K562 (cell line): Measurements from ENCODE around the gene POLL. TPM values are rescaled to one million over a fixed set of nuclear protein-coding genes. Genes with fewer than 3 reads are reported as not detected.

Source experiments
- ELF1 ChIP-seq: fragments of 200-800 bp; sonication (Bioruptor generic); IDR thresholded peaks from 2 replicates; pipeline ENCODE4 v1.6.1; 2016; ENCODE audit warnings: missing genetic modification characterization, missing compliant biosample characterization
- HDAC1 ChIP-seq, 2 experiments: fragments of 450-650 bp; IDR thresholded peaks; 2 replicates each; pipeline ENCODE4 v1.6.1; 2016 to 2017; ENCODE audit warnings: inconsistent platforms in 1 of 2, mild to moderate bottlenecking in 1 of 2, moderate library complexity in 1 of 2
- HLTF ChIP-seq: fragments of 450-650 bp; IDR thresholded peaks from 2 replicates; pipeline ENCODE4 v1.6.1; 2016
- HOXB6 ChIP-seq: fragments of 250-450 bp; sonication (Bioruptor Pico); IDR thresholded peaks from 2 replicates; pipeline ENCODE4 v1.5.1; 2022; ENCODE audit warnings: mild to moderate bottlenecking, borderline replicate concordance
- MCM2 ChIP-seq: fragments of 450-650 bp; IDR thresholded peaks from 2 replicates; pipeline ENCODE4 v1.6.1; 2017; ENCODE audit warnings: low read depth, mild to moderate bottlenecking
- NFIC ChIP-seq: fragments of 450-650 bp; IDR thresholded peaks from 2 replicates; pipeline ENCODE4 v1.6.1; 2017; ENCODE audit warnings: mild to moderate bottlenecking, inconsistent platforms
- PCBP1 ChIP-seq: fragments of 200-400 bp; formaldehyde crosslinking; IDR thresholded peaks from 2 replicates; pipeline ENCODE4 v1.6.1; 2018; ENCODE audit warnings: mild to moderate bottlenecking, low read depth, low read length; ENCODE audit not compliant: poor library complexity, severe bottlenecking
- PHB ChIP-seq: fragments of 250-450 bp; sonication (Bioruptor Pico); IDR thresholded peaks from 2 replicates; pipeline ENCODE4 v1.5.0; 2021
- POLR2H ChIP-seq: IDR thresholded peaks from 2 replicates; pipeline ENCODE4 v1.6.1; 2016; ENCODE audit warnings: missing genetic modification characterization, low read depth, mild to moderate bottlenecking, control low read depth, missing compliant biosample characterization, moderate library complexity
- PRDM10 ChIP-seq: fragments of 450-650 bp; IDR thresholded peaks from 2 replicates; pipeline ENCODE4 v1.6.1; 2018; ENCODE audit not compliant: partially characterized antibody
- PTBP1 ChIP-seq: fragments of 200-400 bp; formaldehyde crosslinking; IDR thresholded peaks from 2 replicates; pipeline ENCODE4 v1.6.1; 2017; ENCODE audit warnings: low read depth, low read length
- PTTG1 ChIP-seq: fragments of 450-650 bp; IDR thresholded peaks from 2 replicates; pipeline ENCODE4 v1.6.1; 2016; ENCODE audit warnings: low read depth, mild to moderate bottlenecking, missing genetic modification characterization, missing compliant biosample characterization
- RBM14 ChIP-seq: fragments of 200-400 bp; formaldehyde crosslinking; IDR thresholded peaks from 2 replicates; pipeline ENCODE4 v1.6.1; 2018; ENCODE audit warnings: low read depth, mild to moderate bottlenecking, low read length, moderate library complexity, borderline replicate concordance; ENCODE audit not compliant: insufficient read depth
- SMAD2 ChIP-seq: fragments of 150-350 bp; IDR thresholded peaks from 2 replicates; pipeline ENCODE4 v1.6.1; 2014; ENCODE audit warnings: low read depth, mild to moderate bottlenecking, low read length
- SMARCC2 ChIP-seq: fragments of 450-650 bp; IDR thresholded peaks from 2 replicates; pipeline ENCODE4 v1.6.1; 2017; ENCODE audit warnings: antibody characterized with exemption, moderate library complexity, mild to moderate bottlenecking, low read depth
- SRF ChIP-seq, 2 experiments: fragments of 250-450, 450-650 bp in 1 of 2; sonication (Bioruptor Pico) in 1 of 2; sonication (generic) in 1 of 2; formaldehyde crosslinking; IDR thresholded peaks; 2 replicates each; pipeline versions ENCODE4 v1.5.0 to v1.5.1; 2020 to 2022; ENCODE audit warnings: mild to moderate bottlenecking in 1 of 2, missing genetic modification reagents in 1 of 2
- SRSF1 ChIP-seq: fragments of 200-400 bp; formaldehyde crosslinking; IDR thresholded peaks from 2 replicates; pipeline ENCODE4 v1.6.1; 2017; ENCODE audit warnings: mild to moderate bottlenecking, low read depth, low read length, moderate library complexity
- ZNF140 ChIP-seq: fragments of 250-450 bp; sonication (Bioruptor Pico); IDR thresholded peaks from 2 replicates; pipeline ENCODE4 v1.8.0; 2021; ENCODE audit warnings: moderate library complexity, mild to moderate bottlenecking, inconsistent platforms
- ZNF146 ChIP-seq: IDR thresholded peaks from one replicate; pipeline ENCODE4 v1.6.1; 2018; ENCODE audit warnings: missing compliant biosample characterization; ENCODE audit not compliant: unreplicated experiment
- ZNF41 ChIP-seq: fragments of 250-450 bp; sonication (Bioruptor Pico); conservative IDR thresholded peaks from 2 replicates; pipeline ENCODE4 v1.4.0; 2020; ENCODE audit warnings: mild to moderate bottlenecking
- ZNF518B ChIP-seq: fragments of 250-450 bp; sonication (Bioruptor Pico); IDR thresholded peaks from 2 replicates; pipeline ENCODE4 v1.5.0; 2021; ENCODE audit warnings: mild to moderate bottlenecking, moderate library complexity
- ZNF561 ChIP-seq: fragments of 450-650 bp; formaldehyde crosslinking; conservative IDR thresholded peaks from 2 replicates; pipeline ENCODE4 v1.4.0; 2020; ENCODE audit warnings: mild to moderate bottlenecking, moderate library complexity
- ZNF707 ChIP-seq: fragments of 250-450 bp; sonication (Bioruptor Pico); conservative IDR thresholded peaks from 2 replicates; pipeline ENCODE4 v1.8.0; 2022; ENCODE audit warnings: inconsistent platforms, mild to moderate bottlenecking, moderate library complexity
- polyA plus RNA-seq, 8 experiments: library from polyadenylated mRNA; depleted of rRNA in 4 of 8; stranded (reverse) in 5 of 8; unstranded in 3 of 8; fragments of >200 nt; fragmentation: Nextera tagmentation in 2 of 8; fragmentation: Illumina TruSeq in 1 of 8; extraction: Ambion mirVana in 2 of 8; extraction: Trizol in 1 of 8; gene quantifications; 2 replicates each; pipeline versions ENCODE4 v1.2.1 to v1.2.3, GENCODE V29; 2011 to 2014; ENCODE audit warnings: inconsistent platforms in 1 of 8, missing spikeins in 1 of 8
- total RNA-seq, 7 experiments: library from RNA; depleted of rRNA in 6 of 7; stranded (reverse); fragments of >200 nt in 6 of 7; fragmentation: Illumina TruSeq in 2 of 7; extraction: Trizol in 2 of 7; gene quantifications; 2 replicates each; pipeline versions ENCODE4 v1.2.1 to v1.2.3, GENCODE V29; 2011 to 2021; ENCODE audit warnings: low replicate concordance in 1 of 7

The POLL gene
- total and polyA plus RNA-seq, 9 of the 15 experiments (the other 6 are each of a cell fraction or from before 2014, with no cell fraction given): 1.2 to 18.7 (median 10.9) TPM

GRCh38 chr10:101566333-101567164, 21.5 kb downstream of the POLL start (continued):
- no peak for TF ChIP-seq HLTF
- TF ChIP-seq HOXB6 (CRISPR knock-in tag): no peak
- TF ChIP-seq SMAD2: no peak
- no peak for TF ChIP-seq ELF1 (tag)
- no peak for TF ChIP-seq ZNF140 (CRISPR knock-in tag)
- no peak for TF ChIP-seq SMARCC2
- no peak for TF ChIP-seq PCBP1
- no peak for TF ChIP-seq HDAC1 (IDR thresholded peaks at IDR 0.05)
- no peak for TF ChIP-seq ZNF707 (CRISPR knock-in tag)
- no peak for TF ChIP-seq PHB (CRISPR knock-in tag)
- TF ChIP-seq MCM2: no peak
- TF ChIP-seq NFIC: peak; percentile 28; the same call in 1 of the 2 replicates
- TF ChIP-seq SRF (CRISPR knock-in tag; IDR thresholded peaks at IDR 0.05): no peak
- TF ChIP-seq PTBP1: no peak
- no peak for TF ChIP-seq ZNF518B (CRISPR knock-in tag)
- no peak for TF ChIP-seq POLR2H (tag)
- TF ChIP-seq ZNF561 (CRISPR knock-in tag): no peak
- TF ChIP-seq ZNF41 (CRISPR knock-in tag): no peak
- no peak for TF ChIP-seq PRDM10
- no peak for TF ChIP-seq RBM14
- no peak for TF ChIP-seq ZNF146 (CRISPR knock-in tag)
- TF ChIP-seq PTTG1: no peak
- TF ChIP-seq SRSF1: no peak
